ENCODE data around the gene FTHL17.

The FTHL17 gene

GRCh38 chrX:31071725-31072124 lies at the start of gene FTHL17:
Gene FTHL17 (minus strand): TSS chrX:31072041. CDS start chrX:31071953, 88 bp downstream.
- no peak for DNase-seq (ENCODE audit: low spot score)

- DNase-seq (ENCODE audit: low spot score), result no peak
These were observed 45.4 kb upstream of the FTHL17 start for GRCh38 chrX:31117266-31117665.

GRCh38 chrX:31115398-31115797 lies 43.6 kb upstream of the FTHL17 start:
- no peak for DNase-seq (ENCODE audit: low spot score)

- DNase-seq (ENCODE audit: low spot score), result no peak
These were observed 43.0 kb upstream of the FTHL17 start for GRCh38 chrX:31114858-31115257.

GRCh38 chrX:31112226-31112999 lies 40.6 kb upstream of the FTHL17 start:
- DNase-seq (ENCODE audit: low spot score), result no peak

GRCh38 chrX:31110657-31111056 lies 38.8 kb upstream of the FTHL17 start:
- no peak for DNase-seq (ENCODE audit: low spot score)

GRCh38 chrX:31099536-31100090 lies 27.8 kb upstream of the FTHL17 start:
- DNase-seq (ENCODE audit: low spot score), result no peak

- no peak for DNase-seq (ENCODE audit: low spot score)
These were observed 26.2 kb upstream of the FTHL17 start for GRCh38 chrX:31098079-31098478.

- no peak for DNase-seq (ENCODE audit: low spot score)
These were observed 21.8 kb upstream of the FTHL17 start for GRCh38 chrX:31093639-31093975.

- no peak for DNase-seq (ENCODE audit: low spot score)
These were observed 21.3 kb upstream of the FTHL17 start for GRCh38 chrX:31092970-31093638.

- DNase-seq (ENCODE audit: low spot score), result no peak
These were observed 20.6 kb upstream of the FTHL17 start for GRCh38 chrX:31092476-31092875.

GRCh38 chrX:31091819-31092218 lies 20.0 kb upstream of the FTHL17 start:
- no peak for DNase-seq (ENCODE audit: low spot score)

- DNase-seq (ENCODE audit: low spot score), result no peak
These were observed 2.7 kb upstream of the FTHL17 start for GRCh38 chrX:31074522-31074921.

GRCh38 chrX:31071262-31071661 lies 579 bp downstream of the FTHL17 start:
- DNase-seq (ENCODE audit: low spot score), result no peak

- DNase-seq (ENCODE audit: low spot score), result no peak
These were observed 1.8 kb downstream of the FTHL17 start for GRCh38 chrX:31070057-31070468.

GRCh38 chrX:31063114-31063513 lies 8.7 kb downstream of the FTHL17 start:
- no peak for DNase-seq (ENCODE audit: low spot score)

GRCh38 chrX:31061091-31061490 lies 10.8 kb downstream of the FTHL17 start:
- no peak for DNase-seq (ENCODE audit: low spot score)

GRCh38 chrX:31060016-31060415 lies 11.8 kb downstream of the FTHL17 start:
- DNase-seq (ENCODE audit: low spot score), result no peak

- no peak for DNase-seq (ENCODE audit: low spot score)
These were observed 13.6 kb downstream of the FTHL17 start for GRCh38 chrX:31058284-31058683.

GRCh38 chrX:31057691-31058090 lies 14.2 kb downstream of the FTHL17 start:
- no peak for DNase-seq (ENCODE audit: low spot score)

GRCh38 chrX:31057291-31057690 lies 14.6 kb downstream of the FTHL17 start:
- DNase-seq (ENCODE audit: low spot score), result no peak

- DNase-seq (ENCODE audit: low spot score), result no peak
These were observed 18.2 kb downstream of the FTHL17 start for GRCh38 chrX:31053621-31054020.

GRCh38 chrX:31039327-31039711 lies 32.5 kb downstream of the FTHL17 start:
- no peak for DNase-seq (ENCODE audit: low spot score)
